ENCODE data around the gene VPS13C.

The VPS13C gene

GRCh38 chr15:61935493-61935892 is 124.8 kb downstream of the VPS13C start:
- DNase-seq (ENCODE audit: low read depth in 2 of 2): no peak

GRCh38 chr15:61929452-61929851 is 130.8 kb downstream of the VPS13C start:
- DNase-seq (ENCODE audit: low read depth in 2 of 2): no peak

GRCh38 chr15:61923173-61923572 is 137.1 kb downstream of the VPS13C start:
- DNase-seq (ENCODE audit: low read depth in 2 of 2): no peak

- no peak for DNase-seq (ENCODE audit: low read depth in 2 of 2)
Observed at GRCh38 chr15:61921093-61921492, 139.2 kb downstream of the VPS13C start.

- no peak for DNase-seq (ENCODE audit: low read depth in 2 of 2)
Observed at GRCh38 chr15:61917457-61917856, 142.8 kb downstream of the VPS13C start.

GRCh38 chr15:61916104-61916503 is 144.1 kb downstream of the VPS13C start:
- DNase-seq (ENCODE audit: low read depth in 2 of 2): no peak

- no peak for DNase-seq (ENCODE audit: low read depth in 2 of 2)
Observed at GRCh38 chr15:61915640-61916039, 144.6 kb downstream of the VPS13C start.

GRCh38 chr15:61910839-61911369 is 149.3 kb downstream of the VPS13C start:
- DNase-seq (ENCODE audit: low read depth in 2 of 2): no peak

GRCh38 chr15:61908241-61908640 is 152.0 kb downstream of the VPS13C start:
- DNase-seq (ENCODE audit: low read depth in 2 of 2): no peak

GRCh38 chr15:61907753-61908086 is 152.5 kb downstream of the VPS13C start:
- DNase-seq (ENCODE audit: low read depth in 2 of 2): no peak

GRCh38 chr15:61906961-61907752 is 153.1 kb downstream of the VPS13C start:
- DNase-seq (ENCODE audit: low read depth in 2 of 2): no peak

GRCh38 chr15:61893146-61893545 is 167.1 kb downstream of the VPS13C start:
- DNase-seq (ENCODE audit: low read depth in 2 of 2): no peak

GRCh38 chr15:61892140-61892539 is 168.1 kb downstream of the VPS13C start:
- DNase-seq (ENCODE audit: low read depth in 2 of 2): no peak

- DNase-seq (ENCODE audit: low read depth in 2 of 2): no peak
Observed at GRCh38 chr15:61890106-61890505, 170.1 kb downstream of the VPS13C start.

GRCh38 chr15:61889706-61890105 is 170.5 kb downstream of the VPS13C start:
- DNase-seq (ENCODE audit: low read depth in 2 of 2): no peak

- no peak for DNase-seq (ENCODE audit: low read depth in 2 of 2)
Observed at GRCh38 chr15:61888074-61888780, 172.0 kb downstream of the VPS13C start.

- no peak for DNase-seq (ENCODE audit: low read depth in 2 of 2)
Observed at GRCh38 chr15:61880084-61880483, 180.2 kb downstream of the VPS13C start.

GRCh38 chr15:61879219-61879618 is 181.0 kb downstream of the VPS13C start:
- DNase-seq (ENCODE audit: low read depth in 2 of 2): no peak

GRCh38 chr15:61871926-61872522 is 188.2 kb downstream of the VPS13C start:
- no peak for DNase-seq (ENCODE audit: low read depth in 2 of 2)

- no peak for DNase-seq (ENCODE audit: low read depth in 2 of 2)
Observed at GRCh38 chr15:61869656-61870055, 190.6 kb downstream of the VPS13C start.

- no peak for DNase-seq (ENCODE audit: low read depth in 2 of 2)
Observed at GRCh38 chr15:61861962-61862361, 198.3 kb downstream of the VPS13C start.

GRCh38 chr15:61857169-61857829 is 202.9 kb downstream of the VPS13C start:
- no peak for DNase-seq (ENCODE audit: low read depth in 2 of 2)

Data from stimulated activated CD4-positive, alpha-beta T cell treated with anti-CD3 and anti-CD28 coated beads, Interleukin-4, amount 100 ng/mL, for 48 hours (primary cell).